Osteoblast (primary cell): Measurements from ENCODE around the gene MAP3K12. TPM values are rescaled to one million over a fixed set of nuclear protein-coding genes. Genes with fewer than 3 reads are reported as not detected.
A peak's percentile ranks its signal among the peaks of the same experiment; 100 is the strongest.

ENCODE experiments used
- DNase-seq: peaks from one replicate; pipeline ENCODE4 v3.0.0; 2011; ENCODE audit warnings: low spot score, mixed read lengths; ENCODE audit not compliant: insufficient read length; ENCODE audit errors: missing footprints
- H2AFZ ChIP-seq: 2 replicates; pipeline ENCODE4 v1.6.0; 2011; ENCODE audit warnings: mild to moderate bottlenecking, low read length
- H3K27ac ChIP-seq: 2 replicates; pipeline ENCODE4 v1.5.1; 2011; ENCODE audit warnings: mild to moderate bottlenecking, low read depth, low read length, moderate library complexity
- H3K27me3 ChIP-seq: 2 replicates; pipeline ENCODE4 v1.6.0; 2012; ENCODE audit warnings: mild to moderate bottlenecking, control low read depth, inconsistent platforms, low read length, moderate library complexity; ENCODE audit not compliant: insufficient read depth
- H3K36me3 ChIP-seq: 2 replicates; pipeline ENCODE4 v1.5.1; 2011; ENCODE audit warnings: mild to moderate bottlenecking, low read length, control low read depth, moderate library complexity; ENCODE audit not compliant: insufficient read depth
- H3K4me1 ChIP-seq: 2 replicates; pipeline ENCODE4 v1.5.1; 2011; ENCODE audit warnings: mild to moderate bottlenecking, low read length, control low read depth, moderate library complexity; ENCODE audit not compliant: insufficient read depth
- H3K4me2 ChIP-seq: 2 replicates; pipeline ENCODE4 v1.6.0; 2011; ENCODE audit warnings: mild to moderate bottlenecking, low read length; ENCODE audit not compliant: insufficient read depth
- H3K4me3 ChIP-seq: fragments of 200-600 bp; sonication (generic); 3 replicates; pipeline ENCODE4 v1.5.1; 2012; ENCODE audit warnings: mild to moderate bottlenecking, low read length, inconsistent platforms; ENCODE audit not compliant: insufficient read depth
- H3K79me2 ChIP-seq: 2 replicates; pipeline ENCODE4 v1.6.0; 2012; ENCODE audit warnings: mild to moderate bottlenecking, low read length, control low read depth, inconsistent platforms; ENCODE audit not compliant: insufficient read depth
- H3K9me3 ChIP-seq: 2 replicates; pipeline ENCODE4 v1.5.1; 2011; ENCODE audit warnings: low read depth, low read length, control low read depth
- H4K20me1 ChIP-seq: 2 replicates; pipeline ENCODE4 v1.6.0; 2012; ENCODE audit warnings: mild to moderate bottlenecking, low read length, control low read depth; ENCODE audit not compliant: insufficient read depth
- total RNA-seq: library from RNA; depleted of rRNA; stranded (reverse); fragments of >200 nt; gene quantifications from 2 replicates; pipeline ENCODE4 v1.2.3, GENCODE V29; 2012
- TF ChIP-seq, protein P1 (sequence below): IDR thresholded peaks from 2 replicates; pipeline ENCODE4 v1.5.1; 2011; ENCODE audit warnings: mild to moderate bottlenecking, low read depth, low read length, moderate library complexity; ENCODE audit errors: extremely low read depth

MAP3K12 gene
- total RNA-seq, 1 donor = 49.6 TPM

DNA sequence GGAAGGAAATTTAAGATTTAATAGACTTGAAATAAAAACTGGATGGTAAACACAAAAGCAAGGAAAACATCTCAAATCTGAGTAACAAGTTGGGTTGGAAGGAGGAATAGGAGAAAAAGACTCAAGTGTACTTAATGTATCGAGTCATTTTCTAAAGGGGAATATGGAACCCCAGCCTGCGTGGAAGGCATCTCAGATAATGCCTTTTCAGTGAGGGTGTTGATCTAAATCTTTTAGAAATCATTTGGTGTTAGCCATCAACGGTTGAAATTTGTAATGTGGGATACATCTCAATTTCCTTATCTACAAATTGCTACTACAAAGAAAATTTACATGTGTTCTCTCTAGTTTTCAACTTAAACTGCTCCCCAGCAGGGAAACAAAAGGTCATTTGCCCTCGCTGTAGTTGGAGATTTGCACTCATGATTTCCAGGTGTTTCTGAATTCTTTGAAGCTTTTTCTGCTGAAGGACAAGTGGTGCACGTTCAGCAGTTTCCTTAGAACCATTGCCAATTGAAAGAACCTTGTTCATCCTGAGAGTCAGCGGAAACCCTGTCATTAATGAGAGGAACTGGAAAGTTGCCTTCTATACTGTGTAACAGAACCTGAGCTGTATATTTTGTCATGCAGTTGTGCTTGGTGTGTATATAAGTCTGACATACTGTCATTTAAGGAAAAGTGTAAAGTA, 45.2 kb downstream of the MAP3K12 start:
- H3K4me2 ChIP-seq = peak overlapping the region; percentile 81
- peaks cover 73% of the 10 kb centered on the region for H3K79me2 ChIP-seq
- H4K20me1 ChIP-seq = peaks cover 46% of the 10 kb centered on the region
- H3K27me3 ChIP-seq = no peaks in the 10 kb centered on the region
- DNase-seq = no peak
- TF ChIP-seq, protein P1, sequence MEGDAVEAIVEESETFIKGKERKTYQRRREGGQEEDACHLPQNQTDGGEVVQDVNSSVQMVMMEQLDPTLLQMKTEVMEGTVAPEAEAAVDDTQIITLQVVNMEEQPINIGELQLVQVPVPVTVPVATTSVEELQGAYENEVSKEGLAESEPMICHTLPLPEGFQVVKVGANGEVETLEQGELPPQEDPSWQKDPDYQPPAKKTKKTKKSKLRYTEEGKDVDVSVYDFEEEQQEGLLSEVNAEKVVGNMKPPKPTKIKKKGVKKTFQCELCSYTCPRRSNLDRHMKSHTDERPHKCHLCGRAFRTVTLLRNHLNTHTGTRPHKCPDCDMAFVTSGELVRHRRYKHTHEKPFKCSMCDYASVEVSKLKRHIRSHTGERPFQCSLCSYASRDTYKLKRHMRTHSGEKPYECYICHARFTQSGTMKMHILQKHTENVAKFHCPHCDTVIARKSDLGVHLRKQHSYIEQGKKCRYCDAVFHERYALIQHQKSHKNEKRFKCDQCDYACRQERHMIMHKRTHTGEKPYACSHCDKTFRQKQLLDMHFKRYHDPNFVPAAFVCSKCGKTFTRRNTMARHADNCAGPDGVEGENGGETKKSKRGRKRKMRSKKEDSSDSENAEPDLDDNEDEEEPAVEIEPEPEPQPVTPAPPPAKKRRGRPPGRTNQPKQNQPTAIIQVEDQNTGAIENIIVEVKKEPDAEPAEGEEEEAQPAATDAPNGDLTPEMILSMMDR = no peak
- H3K4me1 ChIP-seq = peaks cover 21% of the 10 kb centered on the region
- H3K9me3 ChIP-seq = no peaks in the 10 kb centered on the region
- no peak overlapping the region for H2AFZ ChIP-seq
- peaks cover 51% of the 10 kb centered on the region for H3K36me3 ChIP-seq
- peak overlapping the region; percentile 97 for H3K4me3 ChIP-seq
- H3K27ac ChIP-seq = no peak overlapping the region

DNA sequence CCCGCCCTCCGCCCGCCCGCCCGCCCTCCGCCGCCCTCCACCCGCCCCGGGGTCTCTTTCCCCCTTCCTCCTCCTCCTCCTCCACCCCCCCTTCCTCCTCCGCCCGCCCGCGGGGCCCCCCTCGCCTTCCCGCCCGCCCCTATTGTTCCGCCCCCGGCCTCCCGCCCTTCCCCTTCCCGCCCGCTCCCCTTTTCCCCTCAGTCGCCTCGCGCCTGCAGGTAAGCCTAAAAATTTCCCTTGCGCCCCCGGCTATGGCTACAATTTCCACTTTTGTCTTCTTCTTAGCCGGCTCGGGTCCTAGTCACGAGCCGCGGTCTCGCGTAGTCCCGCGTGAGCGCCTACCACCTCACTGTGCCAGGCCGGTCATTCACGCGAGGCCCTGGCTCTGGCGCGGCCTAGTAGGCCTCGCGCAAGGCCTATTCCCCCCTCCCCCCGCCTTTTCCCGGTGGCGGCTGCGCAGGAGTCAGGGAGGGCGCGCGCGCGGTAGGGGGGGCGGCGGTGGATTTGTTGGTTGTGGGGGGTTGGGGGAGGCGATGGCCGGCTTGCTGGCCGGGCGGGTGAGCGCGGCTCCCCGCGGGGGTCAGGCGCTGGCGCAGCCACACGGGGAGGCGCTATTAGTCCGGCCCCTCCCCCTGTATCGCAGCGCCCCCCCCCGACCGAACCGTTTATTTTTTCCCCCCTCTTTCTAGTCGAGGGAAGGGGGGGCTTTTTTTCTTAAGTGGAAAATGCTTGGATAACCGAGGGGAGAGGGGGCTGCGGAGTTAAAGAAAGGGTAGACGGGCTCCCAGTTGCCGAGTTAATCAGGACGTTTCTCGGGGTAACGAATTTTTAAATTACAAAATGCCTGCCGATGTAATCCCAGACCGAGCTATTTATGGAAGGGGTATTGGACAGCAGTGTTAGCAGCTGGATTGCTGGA, 46.8 kb downstream of the MAP3K12 start:
- Histone ChIP-seq H3K4me3 (peak overlapping the region; percentile 97), H2AFZ (no peak overlapping the region), H3K79me2 (peaks cover 56% of the 10 kb centered on the region), H3K9me3 (no peaks in the 10 kb centered on the region), H3K4me2 (peak overlapping the region; percentile 81), H3K36me3 (peaks cover 42% of the 10 kb centered on the region), H3K4me1 (peaks cover 21% of the 10 kb centered on the region), H3K27ac (peak overlapping the region; percentile 87), H4K20me1 (peaks cover 41% of the 10 kb centered on the region), H3K27me3 (no peaks in the 10 kb centered on the region)
- TF ChIP-seq, protein P1 = peak; percentile 37
- peak; percentile 95 for DNase-seq

DNA sequence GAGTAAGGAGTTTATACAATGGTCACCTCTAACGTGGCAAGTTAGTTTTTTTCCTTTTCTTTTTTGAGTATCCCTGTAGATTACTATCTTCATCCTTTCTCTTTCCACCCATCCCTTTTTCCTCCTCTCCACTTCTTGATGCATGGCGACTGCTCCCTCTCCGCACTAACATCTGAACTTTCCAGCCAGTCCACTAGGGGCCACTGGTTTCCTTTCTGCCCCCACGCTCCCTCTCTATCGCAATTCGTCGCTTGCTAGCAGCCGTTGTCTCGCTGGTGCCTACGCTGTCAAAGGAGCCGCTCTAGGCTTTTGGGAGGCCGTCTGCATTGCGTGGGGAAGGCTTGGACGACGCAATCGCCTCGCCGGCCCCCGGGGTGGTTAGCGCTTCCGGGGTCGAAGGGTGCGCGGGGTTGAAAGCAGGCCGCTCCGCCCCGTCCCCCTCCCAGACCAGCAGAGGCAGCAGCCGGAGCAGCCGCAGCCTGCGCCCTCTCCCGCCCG, 47.5 kb downstream of the MAP3K12 start, which contains the start of gene PCBP2:
PCBP2 (plus strand) TSS at position 442 of the 498 bp plus-strand sequence. CDS start 2,699 bp downstream, outside the sequence.
- Histone ChIP-seq H3K4me2 (peak within 1 kb of the TSS; percentile 81), H3K4me3 (peak within 1 kb of the TSS; percentile 97), H3K27me3 (no peaks in the 10 kb centered on the region), H3K9me3 (no peaks in the 10 kb centered on the region), H4K20me1 (peaks cover 35% of the 10 kb centered on the region), H2AFZ (peak within 1 kb of the TSS; percentile 74), H3K36me3 (peaks cover 37% of the 10 kb centered on the region), H3K4me1 (peaks cover 21% of the 10 kb centered on the region), H3K79me2 (peaks cover 49% of the 10 kb centered on the region), H3K27ac (peak within 1 kb of the TSS; percentile 87)
- DNase-seq = peak; percentile 97
- TF ChIP-seq, protein P1 = peak; percentile 96
